Measurements from ENCODE around the gene GPT2. TPM values are rescaled to one million over a fixed set of nuclear protein-coding genes. Genes with fewer than 3 reads are reported as not detected.

Gene GPT2
- total and polyA plus RNA-seq, 4 donors, result 30.7 to 121 (median 76.6) TPM

GRCh38 chr16:46918400-46918799, 34.2 kb downstream of the GPT2 start:
- DNase-seq (ENCODE audit: low read depth in 4 of 6, low spot score in 6 of 6), result no peak
- 92% methylated on average over 9 of the region's 11 CpGs for WGBS (ENCODE audit: insufficient coverage)
- Histone ChIP-seq H3K27ac (ENCODE audit: low read depth, low read length) (no peak overlapping the region), H3K4me1 (ENCODE audit: control insufficient read depth, insufficient read depth, low read length) (peaks cover 32% of the 10 kb centered on the region), H3K4me3 (ENCODE audit: low read depth, low read length) (no peak overlapping the region), H3K27me3 (ENCODE audit: control insufficient read depth, insufficient read depth, low read length) (no peaks in the 10 kb centered on the region), H3K36me3 (ENCODE audit: control insufficient read depth, insufficient read depth, low read length) (peaks cover 86% of the 10 kb centered on the region), H3K9me3 (ENCODE audit: control insufficient read depth, insufficient read depth, low read length) (no peaks in the 10 kb centered on the region)

DNA sequence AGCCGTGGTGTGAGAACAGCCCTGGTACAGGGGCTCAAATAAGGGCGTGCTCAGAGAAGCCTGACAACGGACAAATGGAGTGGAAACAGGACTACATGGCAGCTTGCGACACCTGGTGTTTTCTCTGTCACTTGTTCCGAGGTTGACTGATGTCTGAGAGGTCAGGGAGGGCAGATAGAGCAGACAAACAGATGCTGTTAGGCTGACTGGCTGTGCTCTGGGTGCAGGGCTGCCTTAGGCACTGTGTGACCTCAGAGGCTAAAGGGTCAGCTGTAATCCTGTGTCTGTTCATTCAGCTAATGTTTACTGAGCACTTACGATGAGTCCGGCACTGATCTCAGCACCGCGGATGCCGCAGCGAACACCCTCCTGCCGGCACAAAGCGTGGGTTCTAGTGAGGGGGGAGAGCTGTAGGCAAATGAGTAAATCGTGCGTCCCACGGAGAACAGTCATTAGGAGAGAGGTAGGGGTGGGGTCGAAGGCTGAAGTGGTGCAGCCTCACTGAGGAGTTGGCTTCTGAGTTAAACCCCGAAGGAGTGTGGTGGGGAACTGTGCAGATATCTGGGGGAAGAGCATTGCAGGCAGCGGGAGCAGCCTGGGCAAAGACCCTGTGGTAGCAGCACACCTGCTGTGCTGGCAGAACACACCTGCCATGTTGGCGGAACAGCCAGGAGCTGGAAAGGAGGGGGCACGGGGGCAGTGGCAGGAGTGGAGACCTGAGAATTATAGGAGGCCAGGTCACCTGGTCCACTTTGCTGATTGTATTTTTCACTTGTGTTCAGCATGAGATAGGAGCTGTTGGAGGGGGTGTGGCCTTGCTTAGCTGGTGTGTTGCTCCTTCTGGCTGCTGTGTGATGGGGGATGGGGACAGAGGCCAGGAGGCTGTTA, 35.0 kb downstream of the GPT2 start:
- Histone ChIP-seq H3K36me3 (ENCODE audit: control insufficient read depth, insufficient read depth, low read length) (peaks cover 88% of the 10 kb centered on the region), H3K4me1 (ENCODE audit: control insufficient read depth, insufficient read depth, low read length) (peaks cover 38% of the 10 kb centered on the region), H3K9me3 (ENCODE audit: control insufficient read depth, insufficient read depth, low read length) (no peaks in the 10 kb centered on the region), H3K27ac (ENCODE audit: low read depth, low read length) (no peak overlapping the region), H3K4me3 (ENCODE audit: low read depth, low read length) (no peak overlapping the region), H3K27me3 (ENCODE audit: control insufficient read depth, insufficient read depth, low read length) (no peaks in the 10 kb centered on the region)
- no peak for DNase-seq (ENCODE audit: low read depth in 4 of 6, low spot score in 6 of 6)
- WGBS (ENCODE audit: insufficient coverage), result 59% methylated on average over 21 of the region's 21 CpGs

- Histone ChIP-seq H3K9me3 (ENCODE audit: control insufficient read depth, insufficient read depth, low read length) (no peaks in the 10 kb centered on the region), H3K4me1 (ENCODE audit: control insufficient read depth, insufficient read depth, low read length) (peaks cover 38% of the 10 kb centered on the region), H3K27ac (ENCODE audit: low read depth, low read length) (peak overlapping the region; percentile 38), H3K36me3 (ENCODE audit: control insufficient read depth, insufficient read depth, low read length) (peaks cover 88% of the 10 kb centered on the region), H3K4me3 (ENCODE audit: low read depth, low read length) (no peak overlapping the region), H3K27me3 (ENCODE audit: control insufficient read depth, insufficient read depth, low read length) (no peaks in the 10 kb centered on the region)
- 46% methylated on average over 8 of the region's 9 CpGs for WGBS (ENCODE audit: insufficient coverage)
- DNase-seq (ENCODE audit: low read depth in 4 of 6, low spot score in 6 of 6), result peak in 4 of 6 donors; percentile 33 to 79 (median 59)
Observed at GRCh38 chr16:46920402-46921068, 36.4 kb downstream of the GPT2 start.

GRCh38 chr16:46922239-46922638, 38.1 kb downstream of the GPT2 start:
- no peak overlapping the region for H3K27ac ChIP-seq (ENCODE audit: low read depth, low read length)
- peaks cover 47% of the 10 kb centered on the region for H3K4me1 ChIP-seq (ENCODE audit: control insufficient read depth, insufficient read depth, low read length)
- H3K36me3 ChIP-seq (ENCODE audit: control insufficient read depth, insufficient read depth, low read length), result peaks cover 89% of the 10 kb centered on the region
- WGBS (ENCODE audit: insufficient coverage), result 85% methylated on average over 9 of the region's 10 CpGs
- no peaks in the 10 kb centered on the region for H3K27me3 ChIP-seq (ENCODE audit: control insufficient read depth, insufficient read depth, low read length)
- no peaks in the 10 kb centered on the region for H3K9me3 ChIP-seq (ENCODE audit: control insufficient read depth, insufficient read depth, low read length)
- no peak overlapping the region for H3K4me3 ChIP-seq (ENCODE audit: low read depth, low read length)
- no peak for DNase-seq (ENCODE audit: low read depth in 4 of 6, low spot score in 6 of 6)

- H3K4me3 ChIP-seq (ENCODE audit: low read depth, low read length), result no peak overlapping the region
- H3K27me3 ChIP-seq (ENCODE audit: control insufficient read depth, insufficient read depth, low read length), result no peaks in the 10 kb centered on the region
- H3K4me1 ChIP-seq (ENCODE audit: control insufficient read depth, insufficient read depth, low read length), result peaks cover 49% of the 10 kb centered on the region
- H3K9me3 ChIP-seq (ENCODE audit: control insufficient read depth, insufficient read depth, low read length), result no peaks in the 10 kb centered on the region
- no peak for DNase-seq (ENCODE audit: low read depth in 4 of 6, low spot score in 6 of 6)
- 97% methylated on average over 17 of the region's 19 CpGs for WGBS (ENCODE audit: insufficient coverage)
- H3K36me3 ChIP-seq (ENCODE audit: control insufficient read depth, insufficient read depth, low read length), result peaks cover 88% of the 10 kb centered on the region
- H3K27ac ChIP-seq (ENCODE audit: low read depth, low read length), result no peak overlapping the region
Observed at GRCh38 chr16:46923513-46924295, 39.5 kb downstream of the GPT2 start.

GRCh38 chr16:46924402-46924801, 40.2 kb downstream of the GPT2 start:
- no peak for DNase-seq (ENCODE audit: low read depth in 4 of 6, low spot score in 6 of 6)
- Histone ChIP-seq H3K27me3 (ENCODE audit: control insufficient read depth, insufficient read depth, low read length) (no peaks in the 10 kb centered on the region), H3K27ac (ENCODE audit: low read depth, low read length) (no peak overlapping the region), H3K9me3 (ENCODE audit: control insufficient read depth, insufficient read depth, low read length) (no peaks in the 10 kb centered on the region), H3K4me3 (ENCODE audit: low read depth, low read length) (no peak overlapping the region), H3K36me3 (ENCODE audit: control insufficient read depth, insufficient read depth, low read length) (peaks cover 88% of the 10 kb centered on the region), H3K4me1 (ENCODE audit: control insufficient read depth, insufficient read depth, low read length) (peaks cover 43% of the 10 kb centered on the region)
- WGBS (ENCODE audit: insufficient coverage), result 97% methylated on average over 6 of the region's 6 CpGs

DNA sequence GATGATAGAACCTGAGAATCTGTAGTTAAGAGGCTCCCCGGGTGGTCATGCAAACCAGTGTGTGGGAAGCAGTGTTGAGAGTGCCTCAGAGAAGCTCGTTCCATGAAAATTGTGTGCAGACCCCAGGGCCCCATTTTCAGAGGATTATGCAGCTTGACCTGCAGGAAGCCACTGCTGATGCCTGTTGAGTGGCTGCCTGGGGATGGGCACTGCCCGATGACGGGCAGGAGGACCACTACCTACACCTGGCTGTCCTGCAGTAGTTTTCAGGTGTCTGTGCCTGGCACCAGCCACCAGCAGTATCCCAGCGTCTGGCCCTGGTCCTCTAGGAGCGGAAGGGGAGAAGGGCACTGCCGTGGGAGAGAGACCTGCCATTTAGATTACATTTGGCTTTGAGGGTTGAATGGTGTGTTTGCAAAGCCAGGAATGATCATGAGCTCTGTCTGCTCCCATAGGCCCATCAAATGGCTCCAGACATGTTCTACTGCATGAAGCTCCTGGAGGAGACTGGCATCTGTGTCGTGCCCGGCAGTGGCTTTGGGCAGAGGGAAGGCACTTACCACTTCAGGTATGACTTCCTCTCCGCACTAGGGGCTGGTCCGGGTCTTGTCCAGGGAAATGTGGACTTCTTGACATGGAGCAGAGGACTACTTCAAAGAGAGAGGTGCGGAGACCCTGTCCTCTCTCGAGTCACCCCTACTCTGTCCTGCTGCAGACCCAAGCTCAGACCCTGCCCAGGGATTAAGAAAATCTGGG, 42.5 kb downstream of the GPT2 start:
- Histone ChIP-seq H3K27me3 (ENCODE audit: control insufficient read depth, insufficient read depth, low read length) (no peaks in the 10 kb centered on the region), H3K9me3 (ENCODE audit: control insufficient read depth, insufficient read depth, low read length) (no peaks in the 10 kb centered on the region), H3K4me1 (ENCODE audit: control insufficient read depth, insufficient read depth, low read length) (peaks cover 32% of the 10 kb centered on the region), H3K4me3 (ENCODE audit: low read depth, low read length) (no peak overlapping the region), H3K27ac (ENCODE audit: low read depth, low read length) (no peak overlapping the region), H3K36me3 (ENCODE audit: control insufficient read depth, insufficient read depth, low read length) (peaks cover 97% of the 10 kb centered on the region)
- 91% methylated on average over 10 of the region's 13 CpGs for WGBS (ENCODE audit: insufficient coverage)
- no peak for DNase-seq (ENCODE audit: low read depth in 4 of 6, low spot score in 6 of 6)

DNA sequence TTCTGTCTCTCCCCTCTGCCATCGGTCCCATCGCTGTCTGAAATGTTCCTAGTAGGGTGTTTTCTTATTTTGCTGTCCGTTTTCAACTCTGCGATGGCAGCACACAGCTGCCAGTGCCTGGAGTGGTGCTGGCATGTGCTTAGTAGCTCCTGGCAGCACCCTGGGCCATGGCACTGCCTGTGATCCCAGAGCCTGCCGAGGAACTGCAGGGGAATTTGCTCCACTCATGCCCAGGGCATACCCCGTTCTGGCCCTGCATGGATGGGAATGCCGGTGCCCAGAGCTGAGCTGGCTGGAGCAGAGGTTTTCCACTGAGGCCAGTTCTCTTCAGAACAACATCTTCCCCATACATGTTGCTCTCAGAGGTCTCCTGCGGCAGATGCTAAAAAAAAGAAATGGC, 43.1 kb downstream of the GPT2 start:
- no peak overlapping the region for H3K4me3 ChIP-seq (ENCODE audit: low read depth, low read length)
- H3K27ac ChIP-seq (ENCODE audit: low read depth, low read length), result no peak overlapping the region
- peak in 1 of 6 donors; percentile 30 for DNase-seq (ENCODE audit: low read depth in 4 of 6, low spot score in 6 of 6)
- no peaks in the 10 kb centered on the region for H3K27me3 ChIP-seq (ENCODE audit: control insufficient read depth, insufficient read depth, low read length)
- H3K36me3 ChIP-seq (ENCODE audit: control insufficient read depth, insufficient read depth, low read length), result peaks cover 92% of the 10 kb centered on the region
- H3K9me3 ChIP-seq (ENCODE audit: control insufficient read depth, insufficient read depth, low read length), result no peaks in the 10 kb centered on the region
- H3K4me1 ChIP-seq (ENCODE audit: control insufficient read depth, insufficient read depth, low read length), result peaks cover 31% of the 10 kb centered on the region
- 88% methylated on average over 6 of the region's 8 CpGs for WGBS (ENCODE audit: insufficient coverage)

- Histone ChIP-seq H3K4me3 (ENCODE audit: low read depth, low read length) (no peak overlapping the region), H3K27me3 (ENCODE audit: control insufficient read depth, insufficient read depth, low read length) (no peaks in the 10 kb centered on the region), H3K27ac (ENCODE audit: low read depth, low read length) (no peak overlapping the region), H3K36me3 (ENCODE audit: control insufficient read depth, insufficient read depth, low read length) (peaks cover 76% of the 10 kb centered on the region), H3K4me1 (ENCODE audit: control insufficient read depth, insufficient read depth, low read length) (peaks cover 28% of the 10 kb centered on the region), H3K9me3 (ENCODE audit: control insufficient read depth, insufficient read depth, low read length) (no peaks in the 10 kb centered on the region)
- 84% methylated on average over 13 of the region's 15 CpGs for WGBS (ENCODE audit: insufficient coverage)
- no peak for DNase-seq (ENCODE audit: low read depth in 4 of 6, low spot score in 6 of 6)
Observed at GRCh38 chr16:46928811-46929210, 44.6 kb downstream of the GPT2 start.
